DND-41 (cell line): ENCODE data around the gene SHC2.
A peak's percentile ranks its signal among the peaks of the same experiment; 100 is the strongest.
"Not testable (repeated sequence)": the region's sequence is repeated elsewhere in the genome, so short reads cannot be mapped to it uniquely, and the experiment has no call there.

ENCODE experiments used
- ATAC-seq: fragments of 200-7000 bp; cut with Tn5 transposase; 3 replicates; pipeline ENCODE4 v1.9.1; 2021; ENCODE audit warnings: low read depth; ENCODE audit not compliant: insufficient read depth
- DNase-seq: peaks from one replicate; pipeline ENCODE4 v3.0.0-alpha.2; 2020
- H2AFZ ChIP-seq: 2 replicates; pipeline ENCODE4 v1.6.0; 2012; ENCODE audit warnings: low read depth, low read length
- H3K27ac ChIP-seq: 2 replicates; pipeline ENCODE4 v1.5.1; 2012; ENCODE audit warnings: low read length, inconsistent platforms
- H3K27me3 ChIP-seq: fragments of 200-600 bp; sonication (generic); 2 replicates; pipeline ENCODE4 v1.6.0; 2012; ENCODE audit warnings: low read length, mild to moderate bottlenecking, inconsistent platforms; ENCODE audit not compliant: insufficient read depth, poor library complexity
- H3K36me3 ChIP-seq: 2 replicates; pipeline ENCODE4 v1.5.1; 2012; ENCODE audit warnings: low read length, inconsistent platforms; ENCODE audit not compliant: insufficient read depth
- H3K4me1 ChIP-seq: 2 replicates; pipeline ENCODE4 v1.5.1; 2012; ENCODE audit warnings: mild to moderate bottlenecking, low read length; ENCODE audit not compliant: insufficient read depth
- H3K4me2 ChIP-seq: 2 replicates; pipeline ENCODE4 v1.6.0; 2012; ENCODE audit warnings: mild to moderate bottlenecking, moderate library complexity, low read length, inconsistent platforms; ENCODE audit not compliant: insufficient read depth
- H3K4me3 ChIP-seq, 2 experiments: fragments of 200-600 bp in 1 of 2; shearing (Covaris generic) in 1 of 2; 2 replicates each; pipeline ENCODE4 v1.5.1; 2012 to 2016; ENCODE audit warnings: inconsistent platforms in 2 of 2, low read length in 2 of 2, mild to moderate bottlenecking in 2 of 2, low read depth in 1 of 2, moderate library complexity in 1 of 2
- H3K79me2 ChIP-seq: 2 replicates; pipeline ENCODE4 v1.6.0; 2012; ENCODE audit warnings: low read length, inconsistent platforms; ENCODE audit not compliant: insufficient read depth
- H3K9ac ChIP-seq: 2 replicates; pipeline ENCODE4 v1.6.0; 2012; ENCODE audit warnings: low read depth, mild to moderate bottlenecking, inconsistent platforms, low read length, moderate library complexity
- H3K9me3 ChIP-seq: 2 replicates; pipeline ENCODE4 v1.5.1; 2012; ENCODE audit warnings: low read length, moderate library complexity, mild to moderate bottlenecking, inconsistent platforms; ENCODE audit not compliant: insufficient read depth, severe bottlenecking
- H4K20me1 ChIP-seq: 2 replicates; pipeline ENCODE4 v1.6.0; 2012; ENCODE audit warnings: low read length; ENCODE audit not compliant: insufficient read depth
- EZH2 ChIP-seq: IDR thresholded peaks from 3 replicates; pipeline ENCODE4 v1.6.1; 2012; ENCODE audit warnings: borderline replicate concordance, low read depth, mild to moderate bottlenecking, moderate library complexity, low read length, inconsistent platforms; ENCODE audit not compliant: severe bottlenecking
- TF ChIP-seq, protein P1 (sequence below): IDR thresholded peaks from 2 replicates; pipeline ENCODE4 v1.5.1; 2012; ENCODE audit warnings: borderline replicate concordance, low read length, moderate library complexity, mild to moderate bottlenecking; ENCODE audit not compliant: poor library complexity, severe bottlenecking; ENCODE audit errors: extremely low read depth

SHC2 gene

GRCh38 chr19:482186-483041, 21.6 kb upstream of the SHC2 start:
- no peak overlapping the region for H3K27ac ChIP-seq
- TF ChIP-seq, protein P1, sequence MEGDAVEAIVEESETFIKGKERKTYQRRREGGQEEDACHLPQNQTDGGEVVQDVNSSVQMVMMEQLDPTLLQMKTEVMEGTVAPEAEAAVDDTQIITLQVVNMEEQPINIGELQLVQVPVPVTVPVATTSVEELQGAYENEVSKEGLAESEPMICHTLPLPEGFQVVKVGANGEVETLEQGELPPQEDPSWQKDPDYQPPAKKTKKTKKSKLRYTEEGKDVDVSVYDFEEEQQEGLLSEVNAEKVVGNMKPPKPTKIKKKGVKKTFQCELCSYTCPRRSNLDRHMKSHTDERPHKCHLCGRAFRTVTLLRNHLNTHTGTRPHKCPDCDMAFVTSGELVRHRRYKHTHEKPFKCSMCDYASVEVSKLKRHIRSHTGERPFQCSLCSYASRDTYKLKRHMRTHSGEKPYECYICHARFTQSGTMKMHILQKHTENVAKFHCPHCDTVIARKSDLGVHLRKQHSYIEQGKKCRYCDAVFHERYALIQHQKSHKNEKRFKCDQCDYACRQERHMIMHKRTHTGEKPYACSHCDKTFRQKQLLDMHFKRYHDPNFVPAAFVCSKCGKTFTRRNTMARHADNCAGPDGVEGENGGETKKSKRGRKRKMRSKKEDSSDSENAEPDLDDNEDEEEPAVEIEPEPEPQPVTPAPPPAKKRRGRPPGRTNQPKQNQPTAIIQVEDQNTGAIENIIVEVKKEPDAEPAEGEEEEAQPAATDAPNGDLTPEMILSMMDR = no peak
- TF ChIP-seq EZH2 = no peak
- H3K4me2 ChIP-seq = no peak overlapping the region

GRCh38 chr19:481100-481499, 20.3 kb upstream of the SHC2 start:
- H3K4me2 ChIP-seq, H3K79me2 ChIP-seq, H3K36me3 ChIP-seq, H3K9me3 ChIP-seq, DNase-seq, H3K9ac ChIP-seq, H3K4me3 ChIP-seq, H3K27me3 ChIP-seq, H2AFZ ChIP-seq, H4K20me1 ChIP-seq, H3K4me1 ChIP-seq, H3K27ac ChIP-seq, ATAC-seq: not testable (repeated sequence)

More at GRCh38 chr19:482186-483041, 21.6 kb upstream of the SHC2 start:
- no peak for ATAC-seq
- H3K36me3 ChIP-seq = no peaks in the 10 kb centered on the region
- H3K4me1 ChIP-seq = peaks cover 3% of the 10 kb centered on the region; the same call in 1 of the 2 replicates
- H4K20me1 ChIP-seq = no peaks in the 10 kb centered on the region
- no peak overlapping the region for H3K9ac ChIP-seq
- no peaks in the 10 kb centered on the region for H3K79me2 ChIP-seq
- no peaks in the 10 kb centered on the region for H3K27me3 ChIP-seq
- no peak overlapping the region for H2AFZ ChIP-seq
- no peak overlapping the region for H3K4me3 ChIP-seq
- no peak for DNase-seq
- no peaks in the 10 kb centered on the region for H3K9me3 ChIP-seq

DNA sequence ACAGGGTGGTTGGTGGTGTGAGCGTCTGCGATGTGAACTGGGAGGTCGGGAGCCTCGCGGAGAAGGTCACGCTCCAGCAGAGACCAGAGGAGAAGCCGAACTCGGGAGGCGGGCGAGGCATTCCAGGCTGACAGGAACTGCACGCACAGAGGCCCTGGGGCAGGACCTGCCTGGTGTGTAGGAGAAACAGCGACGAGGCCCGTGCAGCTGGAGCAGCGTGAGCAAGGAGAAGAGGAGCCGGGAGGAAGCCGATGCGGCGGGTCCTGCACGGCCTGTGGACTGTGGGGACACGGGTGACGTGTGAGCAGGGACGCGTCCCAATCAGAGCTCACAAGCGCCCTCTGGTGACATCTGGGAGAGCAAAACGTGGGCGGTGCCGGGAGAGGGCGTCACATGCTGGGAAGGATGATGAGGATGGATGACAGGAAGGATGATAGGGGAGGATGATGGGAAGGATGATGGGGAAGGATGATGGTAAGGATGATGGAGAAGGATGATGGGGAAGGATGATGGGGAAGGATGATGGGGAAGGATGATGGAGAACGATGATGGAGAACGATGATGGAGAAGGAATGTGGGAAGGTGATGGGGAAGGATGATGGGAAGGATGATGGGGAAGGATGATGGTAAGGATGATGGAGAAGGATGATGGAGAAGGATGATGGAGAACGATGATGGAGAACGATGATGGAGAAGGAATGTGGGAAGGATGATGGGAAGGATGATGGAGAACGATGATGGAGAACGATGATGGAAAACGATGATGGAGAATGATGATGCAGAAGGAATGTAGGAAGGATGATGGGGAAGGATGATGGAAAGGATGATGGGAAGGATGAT, 19.4 kb upstream of the SHC2 start:
- H3K36me3 ChIP-seq = no peaks in the 10 kb centered on the region
- ATAC-seq = no peak

More for the DNA sequence above, 19.4 kb upstream of the SHC2 start:
- Histone ChIP-seq H2AFZ (no peak overlapping the region), H3K27ac (no peak overlapping the region), H3K27me3 (no peaks in the 10 kb centered on the region), H3K79me2 (no peaks in the 10 kb centered on the region), H3K4me3 (no peak overlapping the region), H3K4me1 (no peaks in the 10 kb centered on the region), H3K9me3 (no peaks in the 10 kb centered on the region), H3K9ac (no peak overlapping the region), H4K20me1 (no peaks in the 10 kb centered on the region), H3K4me2 (no peak overlapping the region)
- TF ChIP-seq EZH2 = no peak
- TF ChIP-seq, protein P1 = peak; percentile 59
- DNase-seq = peak; percentile 38
